IPS DF 6.9 (cell line): Measurements from ENCODE around the gene PLEKHG4.

ENCODE experiments used
- DNase-seq: peaks from one replicate; pipeline ENCODE4 v3.0.0-alpha.2; 2013; ENCODE audit warnings: low read depth, low spot score
- H3K27ac ChIP-seq: one replicate; pipeline ENCODE4 v1.5.1; 2013; ENCODE audit warnings: low read length, control low read depth
- H3K27me3 ChIP-seq: 2 replicates; pipeline ENCODE4 v1.6.1; 2013; ENCODE audit warnings: mild to moderate bottlenecking, low read length; ENCODE audit not compliant: control insufficient read depth, insufficient read depth
- H3K36me3 ChIP-seq: 2 replicates; pipeline ENCODE4 v1.6.1; 2013; ENCODE audit warnings: low read length; ENCODE audit not compliant: control insufficient read depth, insufficient read depth
- H3K4me1 ChIP-seq: 2 replicates; pipeline ENCODE4 v1.6.1; 2013; ENCODE audit warnings: low read length; ENCODE audit not compliant: control insufficient read depth, insufficient read depth
- H3K4me3 ChIP-seq: 2 replicates; pipeline ENCODE4 v1.5.1; 2013; ENCODE audit warnings: mild to moderate bottlenecking, low read length
- H3K9me3 ChIP-seq: 2 replicates; pipeline ENCODE4 v1.6.1; 2013; ENCODE audit warnings: low read length, inconsistent platforms; ENCODE audit not compliant: control insufficient read depth, insufficient read depth
- WGBS: extraction: QIAGEN DNeasy Blood & Tissue Kit; methylation state at CpG from one replicate; pipeline ENCODE4 v1.1.7; 2013; ENCODE audit warnings: mixed read lengths, missing lambda C conversion rate; ENCODE audit not compliant: insufficient read length, insufficient coverage; 5-methylcytosine and 5-hydroxymethylcytosine counted together

The PLEKHG4 gene

GRCh38 chr16:67264866-67265265 lies 14.5 kb upstream of the PLEKHG4 start:
- H3K27me3 ChIP-seq = no peaks in the 10 kb centered on the region
- no CpG with 5 or more reads among the region's 5 CpGs for WGBS
- H3K27ac ChIP-seq = no peak overlapping the region
- no peak for DNase-seq
- 0 out of 2 replicates have a peak, but pooled peaks cover under 1% of the 10 kb centered on the region for H3K36me3 ChIP-seq
- H3K9me3 ChIP-seq = no peaks in the 10 kb centered on the region
- H3K4me3 ChIP-seq = no peak overlapping the region
- H3K4me1 ChIP-seq = no peaks in the 10 kb centered on the region

- no peak overlapping the region for H3K4me3 ChIP-seq
- no peak overlapping the region for H3K27ac ChIP-seq
- no peaks in the 10 kb centered on the region for H3K4me1 ChIP-seq
- H3K27me3 ChIP-seq = no peaks in the 10 kb centered on the region
- WGBS = no CpG with 5 or more reads among the region's 8 CpGs
- no peak for DNase-seq
- no peaks in the 10 kb centered on the region for H3K36me3 ChIP-seq
- H3K9me3 ChIP-seq = no peaks in the 10 kb centered on the region
Observed at GRCh38 chr16:67265834-67266233, 13.5 kb upstream of the PLEKHG4 start.

GRCh38 chr16:67268136-67268579 lies 11.2 kb upstream of the PLEKHG4 start:
- H3K27ac ChIP-seq = no peak overlapping the region

GRCh38 chr16:67269766-67270165 lies 9.6 kb upstream of the PLEKHG4 start:
- WGBS = no CpG with 5 or more reads among the region's 5 CpGs
- H3K4me3 ChIP-seq = no peak overlapping the region
- H3K27ac ChIP-seq = no peak overlapping the region
- H3K27me3 ChIP-seq = no peaks in the 10 kb centered on the region
- H3K9me3 ChIP-seq = no peaks in the 10 kb centered on the region
- no peaks in the 10 kb centered on the region for H3K36me3 ChIP-seq
- no peaks in the 10 kb centered on the region for H3K4me1 ChIP-seq
- no peak for DNase-seq

More at GRCh38 chr16:67268136-67268579, 11.2 kb upstream of the PLEKHG4 start:
- no CpG with 5 or more reads among the region's 5 CpGs for WGBS
- no peaks in the 10 kb centered on the region for H3K27me3 ChIP-seq
- DNase-seq = no peak
- no peaks in the 10 kb centered on the region for H3K9me3 ChIP-seq
- no peaks in the 10 kb centered on the region for H3K4me1 ChIP-seq
- no peak overlapping the region for H3K4me3 ChIP-seq
- no peaks in the 10 kb centered on the region for H3K36me3 ChIP-seq

GRCh38 chr16:67270931-67271338 lies 8.4 kb upstream of the PLEKHG4 start:
- DNase-seq = no peak
- WGBS = no CpG with 5 or more reads among the region's 11 CpGs

GRCh38 chr16:67271446-67271845 lies 7.9 kb upstream of the PLEKHG4 start:
- no CpG with 5 or more reads among the region's 4 CpGs for WGBS
- Histone ChIP-seq H3K4me1 (no peaks in the 10 kb centered on the region), H3K4me3 (no peak overlapping the region), H3K9me3 (no peaks in the 10 kb centered on the region), H3K27me3 (no peaks in the 10 kb centered on the region), H3K36me3 (no peaks in the 10 kb centered on the region), H3K27ac (no peak overlapping the region)
- DNase-seq = no peak

More at GRCh38 chr16:67270931-67271338, 8.4 kb upstream of the PLEKHG4 start:
- Histone ChIP-seq H3K9me3 (no peaks in the 10 kb centered on the region), H3K27ac (no peak overlapping the region), H3K27me3 (no peaks in the 10 kb centered on the region), H3K36me3 (no peaks in the 10 kb centered on the region), H3K4me3 (no peak overlapping the region), H3K4me1 (no peaks in the 10 kb centered on the region)

- Histone ChIP-seq H3K4me1 (peaks cover 2% of the 10 kb centered on the region; the same call in 1 of the 2 replicates), H3K4me3 (no peak overlapping the region), H3K27ac (no peak overlapping the region), H3K27me3 (no peaks in the 10 kb centered on the region), H3K36me3 (no peaks in the 10 kb centered on the region), H3K9me3 (no peaks in the 10 kb centered on the region)
- no CpG with 5 or more reads among the region's 2 CpGs for WGBS
- DNase-seq = no peak
Observed at GRCh38 chr16:67275321-67275720, 4.0 kb upstream of the PLEKHG4 start.

GRCh38 chr16:67277294-67277998 lies 1.9 kb upstream of the PLEKHG4 start:
- no peak overlapping the region for H3K27ac ChIP-seq
- no peaks in the 10 kb centered on the region for H3K9me3 ChIP-seq
- H3K4me1 ChIP-seq = peaks cover 2% of the 10 kb centered on the region; the same call in 1 of the 2 replicates
- H3K36me3 ChIP-seq = no peaks in the 10 kb centered on the region
- H3K4me3 ChIP-seq = no peak overlapping the region
- no peak for DNase-seq
- WGBS = no CpG with 5 or more reads among the region's 4 CpGs
- H3K27me3 ChIP-seq = no peaks in the 10 kb centered on the region

- Histone ChIP-seq H3K9me3 (no peaks in the 10 kb centered on the region), H3K27me3 (no peaks in the 10 kb centered on the region), H3K4me3 (no peak overlapping the region; the same call in 1 of the 2 replicates), H3K27ac (no peak overlapping the region), H3K36me3 (no peaks in the 10 kb centered on the region), H3K4me1 (peaks cover 2% of the 10 kb centered on the region; the same call in 1 of the 2 replicates)
- no peak for DNase-seq
- no CpG with 5 or more reads among the region's 13 CpGs for WGBS
Observed at GRCh38 chr16:67277999-67278772, 1.1 kb upstream of the PLEKHG4 start.

- WGBS = no CpG with 5 or more reads among the region's 42 CpGs
- H3K36me3 ChIP-seq = no peaks in the 10 kb centered on the region
- H3K4me1 ChIP-seq = peaks cover 2% of the 10 kb centered on the region; the same call in 1 of the 2 replicates
- peak overlapping the region; percentile 59; the same call in 1 of the 2 replicates for H3K4me3 ChIP-seq
- no peaks in the 10 kb centered on the region for H3K9me3 ChIP-seq
- H3K27ac ChIP-seq = no peak overlapping the region
- H3K27me3 ChIP-seq = no peaks in the 10 kb centered on the region
- DNase-seq = no peak
Observed at GRCh38 chr16:67278773-67279295, 498 bp upstream of the PLEKHG4 start.
